HG03354 (cell line): ENCODE measurements around the gene CT45A6.
"Not testable (repeated sequence)": the region's sequence is repeated elsewhere in the genome, so short reads cannot be mapped to it uniquely, and the experiment has no call there.

Experiments
- ATAC-seq: cut with Tn5 transposase; IDR thresholded peaks from one replicate; pipeline ENCODE4 v1.9.1; 2021; ENCODE audit warnings: mild to moderate bottlenecking; ENCODE audit not compliant: unreplicated experiment, poor library complexity, severe bottlenecking

The CT45A6 gene, protein sequence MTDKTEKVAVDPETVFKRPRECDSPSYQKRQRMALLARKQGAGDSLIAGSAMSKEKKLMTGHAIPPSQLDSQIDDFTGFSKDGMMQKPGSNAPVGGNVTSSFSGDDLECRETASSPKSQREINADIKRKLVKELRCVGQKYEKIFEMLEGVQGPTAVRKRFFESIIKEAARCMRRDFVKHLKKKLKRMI

DNA sequence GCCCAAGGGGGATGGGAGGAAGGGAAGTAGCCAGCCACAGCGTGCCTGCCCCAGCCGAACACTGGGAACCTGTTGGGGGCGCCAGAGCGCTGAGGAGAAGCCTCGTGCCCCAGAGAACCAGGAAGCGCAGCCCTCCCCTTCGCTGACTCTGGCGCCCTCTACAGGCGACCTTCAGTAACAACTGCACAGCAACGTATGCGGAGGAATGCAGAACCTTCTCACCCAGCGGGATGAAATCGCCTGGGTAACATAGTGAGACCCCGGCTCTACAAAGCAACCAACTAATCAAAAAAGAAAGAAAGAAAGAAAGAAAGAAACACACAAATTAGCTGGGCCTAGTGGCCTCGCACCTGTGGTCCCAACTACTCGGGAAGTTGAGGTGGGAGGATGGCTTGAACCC, at the start of gene CT45A6:
Gene CT45A6 (minus strand): TSS at position 101 of the 400 bp plus-strand sequence. CDS start 3,794 bp downstream, outside the sequence.
- ATAC-seq = not testable (repeated sequence)

DNA sequence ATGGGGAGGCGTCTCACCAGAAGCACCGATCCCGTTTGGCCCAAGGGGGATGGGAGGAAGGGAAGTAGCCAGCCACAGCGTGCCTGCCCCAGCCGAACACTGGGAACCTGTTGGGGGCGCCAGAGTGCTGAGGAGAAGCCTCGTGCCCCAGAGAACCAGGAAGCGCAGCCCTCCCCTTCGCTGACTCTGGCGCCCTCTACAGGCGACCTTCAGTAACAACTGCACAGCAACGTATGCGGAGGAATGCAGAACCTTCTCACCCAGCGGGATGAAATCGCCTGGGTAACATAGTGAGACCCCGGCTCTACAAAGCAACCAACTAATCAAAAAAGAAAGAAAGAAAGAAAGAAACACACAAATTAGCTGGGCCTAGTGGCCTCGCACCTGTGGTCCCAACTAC, 34.6 kb upstream of the CT45A6 start, which contains the start of gene CT45A7:
Gene CT45A7 (minus strand): TSS at position 101 of the 400 bp plus-strand sequence. CDS start 3,747 bp downstream, outside the sequence.
- ATAC-seq = not testable (repeated sequence)

DNA sequence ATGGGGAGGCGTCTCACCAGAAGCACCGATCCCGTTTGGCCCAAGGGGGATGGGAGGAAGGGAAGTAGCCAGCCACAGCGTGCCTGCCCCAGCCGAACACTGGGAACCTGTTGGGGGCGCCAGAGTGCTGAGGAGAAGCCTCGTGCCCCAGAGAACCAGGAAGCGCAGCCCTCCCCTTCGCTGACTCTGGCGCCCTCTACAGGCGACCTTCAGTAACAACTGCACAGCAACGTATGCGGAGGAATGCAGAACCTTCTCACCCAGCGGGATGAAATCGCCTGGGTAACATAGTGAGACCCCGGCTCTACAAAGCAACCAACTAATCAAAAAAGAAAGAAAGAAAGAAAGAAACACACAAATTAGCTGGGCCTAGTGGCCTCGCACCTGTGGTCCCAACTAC, 17.3 kb upstream of the CT45A6 start, which contains the start of gene CT45A2:
Gene CT45A2 (minus strand): TSS at position 101 of the 400 bp plus-strand sequence. CDS start 3,747 bp downstream, outside the sequence.
- not testable (repeated sequence) for ATAC-seq

DNA sequence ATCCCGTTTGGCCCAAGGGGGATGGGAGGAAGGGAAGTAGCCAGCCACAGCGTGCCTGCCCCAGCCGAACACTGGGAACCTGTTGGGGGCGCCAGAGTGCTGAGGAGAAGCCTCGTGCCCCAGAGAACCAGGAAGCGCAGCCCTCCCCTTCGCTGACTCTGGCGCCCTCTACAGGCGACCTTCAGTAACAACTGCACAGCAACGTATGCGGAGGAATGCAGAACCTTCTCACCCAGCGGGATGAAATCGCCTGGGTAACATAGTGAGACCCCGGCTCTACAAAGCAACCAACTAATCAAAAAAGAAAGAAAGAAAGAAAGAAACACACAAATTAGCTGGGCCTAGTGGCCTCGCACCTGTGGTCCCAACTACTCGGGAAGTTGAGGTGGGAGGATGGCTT, 17.2 kb downstream of the CT45A6 start, which contains the start of gene CT45A5:
Gene CT45A5 (minus strand): TSS at position 101 of the 400 bp plus-strand sequence. CDS start 3,774 bp downstream, outside the sequence.
- ATAC-seq = not testable (repeated sequence)

DNA sequence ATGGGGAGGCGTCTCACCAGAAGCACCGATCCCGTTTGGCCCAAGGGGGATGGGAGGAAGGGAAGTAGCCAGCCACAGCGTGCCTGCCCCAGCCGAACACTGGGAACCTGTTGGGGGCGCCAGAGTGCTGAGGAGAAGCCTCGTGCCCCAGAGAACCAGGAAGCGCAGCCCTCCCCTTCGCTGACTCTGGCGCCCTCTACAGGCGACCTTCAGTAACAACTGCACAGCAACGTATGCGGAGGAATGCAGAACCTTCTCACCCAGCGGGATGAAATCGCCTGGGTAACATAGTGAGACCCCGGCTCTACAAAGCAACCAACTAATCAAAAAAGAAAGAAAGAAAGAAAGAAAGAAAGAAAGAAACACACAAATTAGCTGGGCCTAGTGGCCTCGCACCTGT, 34.5 kb downstream of the CT45A6 start, which contains the start of gene CT45A3:
Gene CT45A3 (minus strand): TSS at position 101 of the 400 bp plus-strand sequence. CDS start 3,747 bp downstream, outside the sequence.
- ATAC-seq = not testable (repeated sequence)

DNA sequence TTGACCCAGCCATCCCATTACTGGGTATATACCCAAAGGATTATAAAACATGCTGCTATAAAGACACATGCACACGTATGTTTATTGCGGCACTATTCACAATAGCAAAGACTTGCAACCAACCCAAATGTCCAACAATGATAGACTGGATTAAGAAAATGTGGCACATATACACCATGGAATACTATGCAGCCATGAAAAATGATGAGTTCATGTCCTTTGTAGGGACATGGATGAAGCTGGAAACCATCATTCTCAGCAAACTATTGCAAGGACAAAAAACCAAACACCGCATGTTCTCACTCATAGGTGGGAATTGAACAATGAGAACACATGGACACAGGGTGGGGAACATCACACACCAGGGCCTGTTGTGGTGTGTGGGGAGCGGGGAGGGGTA, 57.8 kb downstream of the CT45A6 start:
- ATAC-seq = not testable (repeated sequence)
